ENCODE results near the gene HIPK2. TPM values are rescaled to one million over a fixed set of nuclear protein-coding genes. Genes with fewer than 3 reads are reported as not detected.

Gene HIPK2
- polyA plus RNA-seq, 1 donor = 12.6 TPM

DNA sequence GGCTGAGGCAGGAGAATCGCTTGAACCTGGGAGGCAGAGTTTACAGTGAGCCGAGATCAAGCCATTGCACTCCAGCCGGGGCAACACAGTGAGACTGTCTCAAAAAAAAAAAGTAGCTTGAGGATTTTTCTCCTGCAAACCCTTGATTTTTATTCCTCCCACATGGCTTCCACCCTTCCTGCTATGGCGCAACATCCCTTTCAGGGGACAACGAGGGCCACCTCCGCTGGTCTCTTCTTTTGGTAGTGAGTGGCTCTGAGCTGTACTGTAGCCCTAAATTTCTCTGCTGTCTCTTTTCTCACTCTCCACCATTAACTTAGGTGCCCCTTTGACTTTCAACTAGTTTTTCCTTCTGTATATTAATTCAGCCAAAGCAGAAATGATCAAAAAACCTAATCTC is 113.4 kb downstream of the HIPK2 start:
- no peaks in the 10 kb centered on the region for H3K9me3 ChIP-seq (ENCODE audit: control insufficient read depth, low read depth, low read length)
- WGBS (ENCODE audit: insufficient coverage, low lambda C conversion rate) = no CpG with 5 or more reads among the region's 6 CpGs
- no peak overlapping the region for H3K4me3 ChIP-seq (ENCODE audit: low read length)
- DNase-seq = no peak
- H3K27ac ChIP-seq (ENCODE audit: low read length) = no peak overlapping the region
- H3K36me3 ChIP-seq (ENCODE audit: control insufficient read depth, insufficient read depth, low read length) = no peaks in the 10 kb centered on the region
- H3K4me1 ChIP-seq (ENCODE audit: control insufficient read depth, insufficient read depth, low read length) = peaks cover 6% of the 10 kb centered on the region
- no peaks in the 10 kb centered on the region for H3K27me3 ChIP-seq (ENCODE audit: control insufficient read depth, insufficient read depth, low read length)

- no peak for DNase-seq
- Histone ChIP-seq H3K9me3 (ENCODE audit: control insufficient read depth, low read depth, low read length) (no peaks in the 10 kb centered on the region), H3K27me3 (ENCODE audit: control insufficient read depth, insufficient read depth, low read length) (no peaks in the 10 kb centered on the region), H3K36me3 (ENCODE audit: control insufficient read depth, insufficient read depth, low read length) (no peaks in the 10 kb centered on the region), H3K4me1 (ENCODE audit: control insufficient read depth, insufficient read depth, low read length) (peaks cover 6% of the 10 kb centered on the region), H3K27ac (ENCODE audit: low read length) (no peak overlapping the region), H3K4me3 (ENCODE audit: low read length) (no peak overlapping the region)
- 80% methylated on average over 2 of the region's 11 CpGs for WGBS (ENCODE audit: insufficient coverage, low lambda C conversion rate)
Observed at GRCh38 chr7:139663608-139664177, 114.1 kb downstream of the HIPK2 start.

DNA sequence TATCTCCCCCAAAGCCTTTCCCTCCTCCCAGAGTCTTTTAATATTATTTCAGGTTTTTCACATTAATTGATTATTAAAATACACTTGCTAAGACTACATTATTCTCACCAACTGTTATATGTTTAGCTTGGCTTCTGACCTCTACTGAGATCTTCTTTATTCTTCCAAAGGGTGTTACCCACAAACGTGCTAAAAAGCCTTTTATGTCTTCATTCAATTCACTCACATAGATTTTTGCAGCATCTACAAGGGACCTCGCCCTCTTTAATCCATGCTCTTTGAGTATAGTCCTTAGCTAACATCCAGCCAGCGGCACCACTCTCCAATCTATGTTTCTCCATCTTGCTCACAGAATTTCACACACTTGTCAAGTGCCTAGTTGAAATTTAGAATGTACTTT is 115.9 kb downstream of the HIPK2 start:
- Histone ChIP-seq H3K27ac (ENCODE audit: low read length) (no peak overlapping the region), H3K4me1 (ENCODE audit: control insufficient read depth, insufficient read depth, low read length) (peaks cover 6% of the 10 kb centered on the region)

DNA sequence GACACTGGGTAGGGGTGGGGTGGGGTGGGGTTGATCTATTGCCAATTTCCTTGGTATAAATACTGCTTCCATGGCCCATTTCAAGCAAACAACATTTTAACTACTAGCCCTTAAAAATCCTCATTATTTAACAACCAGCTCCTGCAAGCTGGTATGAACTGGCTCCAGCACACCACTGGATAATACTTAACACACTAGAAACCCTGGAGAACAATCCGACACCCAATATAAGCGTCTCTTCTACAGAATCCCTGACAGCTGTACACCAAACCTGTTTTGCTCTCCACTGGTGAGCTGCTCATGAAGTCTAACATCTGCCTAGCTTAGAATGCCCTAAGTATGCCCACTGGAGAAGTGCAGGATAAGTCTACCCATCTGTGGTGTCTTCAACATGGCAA is 116.8 kb downstream of the HIPK2 start:
- H3K9me3 ChIP-seq (ENCODE audit: control insufficient read depth, low read depth, low read length) = no peaks in the 10 kb centered on the region
- no peak overlapping the region for H3K27ac ChIP-seq (ENCODE audit: low read length)
- DNase-seq = no peak
- no peaks in the 10 kb centered on the region for H3K27me3 ChIP-seq (ENCODE audit: control insufficient read depth, insufficient read depth, low read length)
- no CpG with 5 or more reads among the region's 2 CpGs for WGBS (ENCODE audit: insufficient coverage, low lambda C conversion rate)
- H3K4me1 ChIP-seq (ENCODE audit: control insufficient read depth, insufficient read depth, low read length) = peaks cover 6% of the 10 kb centered on the region
- H3K4me3 ChIP-seq (ENCODE audit: low read length) = no peak overlapping the region
- no peaks in the 10 kb centered on the region for H3K36me3 ChIP-seq (ENCODE audit: control insufficient read depth, insufficient read depth, low read length)

More for the DNA sequence above, 115.9 kb downstream of the HIPK2 start:
- no peaks in the 10 kb centered on the region for H3K36me3 ChIP-seq (ENCODE audit: control insufficient read depth, insufficient read depth, low read length)
- no peaks in the 10 kb centered on the region for H3K27me3 ChIP-seq (ENCODE audit: control insufficient read depth, insufficient read depth, low read length)
- H3K4me3 ChIP-seq (ENCODE audit: low read length) = no peak overlapping the region
- DNase-seq = no peak
- no peaks in the 10 kb centered on the region for H3K9me3 ChIP-seq (ENCODE audit: control insufficient read depth, low read depth, low read length)
- 80% methylated on average over 2 of the region's 3 CpGs for WGBS (ENCODE audit: insufficient coverage, low lambda C conversion rate)

- Histone ChIP-seq H3K4me3 (ENCODE audit: low read length) (no peak overlapping the region), H3K4me1 (ENCODE audit: control insufficient read depth, insufficient read depth, low read length) (peaks cover 6% of the 10 kb centered on the region), H3K27ac (ENCODE audit: low read length) (no peak overlapping the region), H3K9me3 (ENCODE audit: control insufficient read depth, low read depth, low read length) (no peaks in the 10 kb centered on the region), H3K36me3 (ENCODE audit: control insufficient read depth, insufficient read depth, low read length) (no peaks in the 10 kb centered on the region), H3K27me3 (ENCODE audit: control insufficient read depth, insufficient read depth, low read length) (no peaks in the 10 kb centered on the region)
- WGBS (ENCODE audit: insufficient coverage, low lambda C conversion rate) = 60% methylated on average over 3 of the region's 10 CpGs
- DNase-seq = peak; percentile 20 to 60
Observed at GRCh38 chr7:139660317-139661042, 117.3 kb downstream of the HIPK2 start.

GRCh38 chr7:139659922-139660316 is 117.9 kb downstream of the HIPK2 start:
- H3K4me3 ChIP-seq (ENCODE audit: low read length) = no peak overlapping the region
- no peaks in the 10 kb centered on the region for H3K9me3 ChIP-seq (ENCODE audit: control insufficient read depth, low read depth, low read length)
- DNase-seq = no peak
- peaks cover 6% of the 10 kb centered on the region for H3K4me1 ChIP-seq (ENCODE audit: control insufficient read depth, insufficient read depth, low read length)
- peaks cover under 1% of the 10 kb centered on the region for H3K36me3 ChIP-seq (ENCODE audit: control insufficient read depth, insufficient read depth, low read length)
- H3K27ac ChIP-seq (ENCODE audit: low read length) = no peak overlapping the region
- H3K27me3 ChIP-seq (ENCODE audit: control insufficient read depth, insufficient read depth, low read length) = no peaks in the 10 kb centered on the region
- no CpG with 5 or more reads among the region's 2 CpGs for WGBS (ENCODE audit: insufficient coverage, low lambda C conversion rate)

GRCh38 chr7:139658908-139659675 is 118.7 kb downstream of the HIPK2 start:
- Histone ChIP-seq H3K4me3 (ENCODE audit: low read length) (no peak overlapping the region), H3K27me3 (ENCODE audit: control insufficient read depth, insufficient read depth, low read length) (no peaks in the 10 kb centered on the region), H3K27ac (ENCODE audit: low read length) (no peak overlapping the region), H3K9me3 (ENCODE audit: control insufficient read depth, low read depth, low read length) (no peaks in the 10 kb centered on the region), H3K36me3 (ENCODE audit: control insufficient read depth, insufficient read depth, low read length) (peaks cover 2% of the 10 kb centered on the region), H3K4me1 (ENCODE audit: control insufficient read depth, insufficient read depth, low read length) (peaks cover 6% of the 10 kb centered on the region)
- WGBS (ENCODE audit: insufficient coverage, low lambda C conversion rate) = 87% methylated on average over 4 of the region's 14 CpGs
- DNase-seq = no peak

DNA sequence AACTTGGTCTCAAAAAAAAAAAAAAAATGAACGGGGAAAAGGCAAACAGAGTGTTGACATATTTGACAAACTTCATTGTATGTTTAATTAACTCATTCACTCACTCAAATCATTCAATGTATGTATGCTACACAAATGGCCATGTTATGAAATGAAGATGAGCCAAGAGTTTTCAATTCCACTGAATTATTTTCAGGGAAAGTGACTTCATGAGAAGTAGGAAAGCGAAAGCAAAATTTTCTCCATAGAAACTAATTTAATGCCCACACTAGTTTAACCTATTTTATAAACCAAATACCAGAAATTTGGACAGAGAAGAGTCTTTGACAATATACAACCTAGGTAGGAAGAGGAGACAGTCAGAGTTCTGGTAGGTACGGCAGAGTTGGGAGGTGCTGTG is 119.5 kb downstream of the HIPK2 start:
- Histone ChIP-seq H3K9me3 (ENCODE audit: control insufficient read depth, low read depth, low read length) (no peaks in the 10 kb centered on the region), H3K4me1 (ENCODE audit: control insufficient read depth, insufficient read depth, low read length) (peaks cover under 1% of the 10 kb centered on the region), H3K27me3 (ENCODE audit: control insufficient read depth, insufficient read depth, low read length) (no peaks in the 10 kb centered on the region), H3K27ac (ENCODE audit: low read length) (no peak overlapping the region), H3K36me3 (ENCODE audit: control insufficient read depth, insufficient read depth, low read length) (peaks cover 2% of the 10 kb centered on the region), H3K4me3 (ENCODE audit: low read length) (no peak overlapping the region)
- DNase-seq = no peak
- WGBS (ENCODE audit: insufficient coverage, low lambda C conversion rate) = no CpG with 5 or more reads among the region's 3 CpGs

DNA sequence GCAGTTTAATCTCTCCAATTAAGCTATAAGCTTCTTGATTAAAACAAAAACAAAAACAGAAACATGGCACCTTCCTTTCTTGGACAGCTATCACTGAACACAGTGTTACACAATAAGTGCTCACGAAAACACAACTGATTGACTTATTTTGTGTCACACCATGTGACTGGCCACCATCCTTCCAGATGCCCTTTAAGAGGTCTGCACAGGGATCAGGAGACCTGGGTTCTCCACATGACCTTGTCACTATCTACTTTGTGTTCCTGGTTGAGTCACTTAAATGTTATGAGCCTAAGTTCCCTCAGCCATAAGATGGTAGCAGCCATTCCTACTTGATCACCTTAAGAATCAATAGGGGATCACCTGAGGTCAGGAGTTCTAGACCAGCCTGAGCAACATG is 120.1 kb downstream of the HIPK2 start:
- Histone ChIP-seq H3K4me1 (ENCODE audit: control insufficient read depth, insufficient read depth, low read length) (no peaks in the 10 kb centered on the region), H3K27ac (ENCODE audit: low read length) (no peak overlapping the region), H3K9me3 (ENCODE audit: control insufficient read depth, low read depth, low read length) (no peaks in the 10 kb centered on the region), H3K36me3 (ENCODE audit: control insufficient read depth, insufficient read depth, low read length) (peaks cover 2% of the 10 kb centered on the region), H3K27me3 (ENCODE audit: control insufficient read depth, insufficient read depth, low read length) (no peaks in the 10 kb centered on the region), H3K4me3 (ENCODE audit: low read length) (no peak overlapping the region)
- no peak for DNase-seq
- WGBS (ENCODE audit: insufficient coverage, low lambda C conversion rate) = no CpG with 5 or more reads among the region's 1 CpG

DNA sequence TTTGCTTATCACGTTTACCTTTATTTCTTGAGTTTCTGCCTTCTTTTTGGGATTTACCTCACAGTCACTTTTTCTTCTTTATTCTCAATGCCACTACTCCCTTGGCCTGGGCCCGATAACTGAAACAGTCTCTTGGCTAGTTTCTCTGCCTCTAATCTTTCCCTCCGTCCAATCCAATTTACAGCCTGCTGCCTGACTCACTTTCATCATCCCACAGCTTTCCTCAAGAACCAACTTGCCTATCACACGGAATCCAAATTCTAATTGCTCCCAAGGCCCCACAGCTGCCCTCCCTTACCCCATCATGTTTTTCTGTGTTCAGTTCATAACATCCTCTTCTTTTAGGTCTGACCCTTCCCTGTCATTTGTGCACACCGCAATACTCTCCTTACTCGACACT is 121.4 kb downstream of the HIPK2 start:
- Histone ChIP-seq H3K9me3 (ENCODE audit: control insufficient read depth, low read depth, low read length) (no peaks in the 10 kb centered on the region), H3K27me3 (ENCODE audit: control insufficient read depth, insufficient read depth, low read length) (no peaks in the 10 kb centered on the region)
- 95% methylated on average over 6 of the region's 6 CpGs for WGBS (ENCODE audit: insufficient coverage, low lambda C conversion rate)

More for the DNA sequence above, 121.4 kb downstream of the HIPK2 start:
- peaks cover 2% of the 10 kb centered on the region for H3K36me3 ChIP-seq (ENCODE audit: control insufficient read depth, insufficient read depth, low read length)
- no peak overlapping the region for H3K27ac ChIP-seq (ENCODE audit: low read length)
- H3K4me1 ChIP-seq (ENCODE audit: control insufficient read depth, insufficient read depth, low read length) = no peaks in the 10 kb centered on the region
- no peak overlapping the region for H3K4me3 ChIP-seq (ENCODE audit: low read length)
- DNase-seq = no peak

Measured in large intestine (tissue), 3 donors.